OCI-LY1 (cell line): ENCODE measurements around the gene STAT3.

ENCODE experiments used
- H2AFZ ChIP-seq: fragments of 200-600 bp; sonication (generic), shearing (Covaris generic); 2 replicates; pipeline ENCODE4 v1.6.0; 2014; ENCODE audit warnings: antibody characterized with exemption, mild to moderate bottlenecking, low read length
- H3F3A ChIP-seq: fragments of 200-600 bp; sonication (generic), shearing (Covaris generic); 2 replicates; pipeline ENCODE4 v1.6.0; 2014; ENCODE audit warnings: mild to moderate bottlenecking, antibody characterized with exemption, low read length, moderate library complexity; ENCODE audit not compliant: insufficient read depth
- H3K27ac ChIP-seq: fragments of 200-600 bp; sonication (generic); 2 replicates; pipeline ENCODE4 v1.5.1; 2014; ENCODE audit warnings: low read length, mixed run types, mild to moderate bottlenecking, low read depth; ENCODE audit not compliant: poor library complexity, severe bottlenecking
- H3K27me3 ChIP-seq: fragments of 200-600 bp; sonication (generic); 2 replicates; pipeline ENCODE4 v1.6.0; 2014; ENCODE audit warnings: antibody characterized with exemption, mild to moderate bottlenecking, low read length, moderate library complexity; ENCODE audit not compliant: insufficient read depth
- H3K36me3 ChIP-seq: fragments of 200-600 bp; sonication (generic); 2 replicates; pipeline ENCODE4 v1.6.1; 2014; ENCODE audit warnings: mild to moderate bottlenecking, antibody characterized with exemption, low read length, moderate library complexity, mixed read lengths; ENCODE audit not compliant: insufficient read depth
- H3K4me1 ChIP-seq: fragments of 200-600 bp; sonication (generic); 2 replicates; pipeline ENCODE4 v1.5.1; 2014; ENCODE audit warnings: mild to moderate bottlenecking, low read length, moderate library complexity; ENCODE audit not compliant: insufficient read depth, severe bottlenecking
- H3K4me2 ChIP-seq: fragments of 200-600 bp; sonication (generic), shearing (Covaris generic); 2 replicates; pipeline ENCODE4 v1.6.1; 2014; ENCODE audit warnings: low read length
- H3K4me3 ChIP-seq: fragments of 200-600 bp; sonication (generic); 2 replicates; pipeline ENCODE4 v1.5.1; 2014; ENCODE audit warnings: low read length, low read depth, mild to moderate bottlenecking, mixed read lengths; ENCODE audit not compliant: poor library complexity, severe bottlenecking
- H3K79me2 ChIP-seq: fragments of 200-600 bp; shearing (Covaris generic); 2 replicates; pipeline ENCODE4 v1.6.1; 2016; ENCODE audit warnings: mixed run types, low read length, mixed read lengths; ENCODE audit not compliant: insufficient read depth
- H3K9ac ChIP-seq: fragments of 200-600 bp; sonication (generic), shearing (Covaris generic); 2 replicates; pipeline ENCODE4 v1.6.1; 2014; ENCODE audit warnings: mild to moderate bottlenecking, low read length, mixed read lengths
- H3K9me2 ChIP-seq: fragments of 200-600 bp; sonication (generic), shearing (Covaris generic); 2 replicates; pipeline ENCODE4 v1.6.1; 2014; ENCODE audit warnings: low read depth, mild to moderate bottlenecking, low read length, mixed read lengths
- H3K9me3 ChIP-seq: fragments of 200-600 bp; shearing (Covaris generic); 2 replicates; pipeline ENCODE4 v1.6.1; 2014; ENCODE audit warnings: low read length, mixed read lengths
- H4K20me1 ChIP-seq: fragments of 200-600 bp; sonication (generic), shearing (Covaris generic); 2 replicates; pipeline ENCODE4 v1.6.0; 2016; ENCODE audit warnings: mild to moderate bottlenecking, low read length; ENCODE audit not compliant: insufficient read depth
- CTCF ChIP-seq: fragments of 200-600 bp; sonication (generic), shearing (Covaris generic); IDR thresholded peaks from 2 replicates; pipeline ENCODE4 v1.5.1; 2017; ENCODE audit warnings: mild to moderate bottlenecking, antibody characterized with exemption, low read length, moderate library complexity, mixed read lengths
- EZH2 ChIP-seq: fragments of 200-600 bp; sonication (generic), shearing (Covaris generic); IDR thresholded peaks from 2 replicates; pipeline ENCODE4 v1.8.0; 2017; ENCODE audit warnings: borderline replicate concordance, mixed run types, mild to moderate bottlenecking, antibody characterized with exemption, low read length, moderate library complexity, mixed read lengths

STAT3 gene

GRCh38 chr17:42423766-42424165 lies 35.5 kb upstream of the STAT3 start:
- no peak overlapping the region for H3K9ac ChIP-seq
- TF ChIP-seq EZH2 (no peak), CTCF (no peak)
- no peaks in the 10 kb centered on the region for H3K9me2 ChIP-seq
- no peaks in the 10 kb centered on the region for H3F3A ChIP-seq
- no peak overlapping the region for H2AFZ ChIP-seq
- H3K36me3 ChIP-seq = no peaks in the 10 kb centered on the region
- no peaks in the 10 kb centered on the region for H4K20me1 ChIP-seq
- H3K4me1 ChIP-seq = no peaks in the 10 kb centered on the region
- no peaks in the 10 kb centered on the region for H3K9me3 ChIP-seq
- no peak overlapping the region for H3K4me2 ChIP-seq
- peaks cover 7% of the 10 kb centered on the region; the same call in 1 of the 2 replicates for H3K27me3 ChIP-seq
- H3K79me2 ChIP-seq = no peaks in the 10 kb centered on the region
- no peak overlapping the region for H3K27ac ChIP-seq
- H3K4me3 ChIP-seq = no peak overlapping the region

- Histone ChIP-seq H4K20me1 (no peaks in the 10 kb centered on the region), H3F3A (no peaks in the 10 kb centered on the region), H3K9me3 (no peaks in the 10 kb centered on the region), H3K27me3 (peaks cover 7% of the 10 kb centered on the region; the same call in 1 of the 2 replicates), H3K27ac (no peak within 1 kb of the TSS), H2AFZ (no peak within 1 kb of the TSS), H3K4me2 (no peak within 1 kb of the TSS; the same call in 1 of the 2 replicates), H3K9me2 (no peaks in the 10 kb centered on the region), H3K36me3 (no peaks in the 10 kb centered on the region), H3K4me1 (no peaks in the 10 kb centered on the region), H3K4me3 (no peak within 1 kb of the TSS), H3K79me2 (no peaks in the 10 kb centered on the region), H3K9ac (no peak within 1 kb of the TSS)
- no peak for TF ChIP-seq CTCF
- no peak for TF ChIP-seq EZH2
These were observed 34.9 kb upstream of the STAT3 start, which contains the start of gene CAVIN1 for GRCh38 chr17:42422958-42423712. Gene CAVIN1 (minus strand): TSS chr17:42423256. CDS start chr17:42423097, 159 bp downstream.

GRCh38 chr17:42422412-42422957 lies 34.2 kb upstream of the STAT3 start:
- Histone ChIP-seq H4K20me1 (no peaks in the 10 kb centered on the region), H3K9me2 (no peaks in the 10 kb centered on the region), H3K9me3 (no peaks in the 10 kb centered on the region), H3K4me1 (no peaks in the 10 kb centered on the region), H3F3A (no peaks in the 10 kb centered on the region), H3K27me3 (peaks cover 7% of the 10 kb centered on the region; the same call in 1 of the 2 replicates), H3K36me3 (no peaks in the 10 kb centered on the region), H3K4me3 (no peak overlapping the region), H3K9ac (no peak overlapping the region), H3K27ac (no peak overlapping the region), H3K79me2 (no peaks in the 10 kb centered on the region), H3K4me2 (no peak overlapping the region; the same call in 1 of the 2 replicates), H2AFZ (no peak overlapping the region)
- no peak for TF ChIP-seq CTCF
- no peak for TF ChIP-seq EZH2
